AG09319 (cell line): ENCODE measurements around the gene DUSP3.

Experiments
- DNase-seq: peaks from one replicate; pipeline ENCODE4 v3.0.0-alpha.2; 2010; ENCODE audit warnings: low read depth; ENCODE audit errors: extremely low read depth
- CTCF ChIP-seq: IDR thresholded peaks from 2 replicates; pipeline ENCODE4 v1.5.1; 2011; ENCODE audit warnings: low read depth, mild to moderate bottlenecking, inconsistent platforms, low read length, moderate library complexity

The DUSP3 gene

GRCh38 chr17:43812396-43813265, 33.9 kb upstream of the DUSP3 start:
- no peak for DNase-seq
- no peak for TF ChIP-seq CTCF

- DNase-seq, result no peak
- no peak for TF ChIP-seq CTCF
Observed at GRCh38 chr17:43810823-43811222, 32.0 kb upstream of the DUSP3 start.

GRCh38 chr17:43810226-43810715, 31.5 kb upstream of the DUSP3 start:
- no peak for DNase-seq
- no peak for TF ChIP-seq CTCF

GRCh38 chr17:43809121-43809520, 30.3 kb upstream of the DUSP3 start:
- no peak for DNase-seq
- TF ChIP-seq CTCF, result no peak

- TF ChIP-seq CTCF, result no peak
- no peak for DNase-seq
Observed at GRCh38 chr17:43808076-43808475, 29.3 kb upstream of the DUSP3 start.

GRCh38 chr17:43805117-43805516, 26.3 kb upstream of the DUSP3 start:
- DNase-seq, result no peak
- TF ChIP-seq CTCF, result no peak

- no peak for TF ChIP-seq CTCF
Observed at GRCh38 chr17:43803758-43804157, 25.0 kb upstream of the DUSP3 start.

More at GRCh38 chr17:43803758-43804157, 25.0 kb upstream of the DUSP3 start:
- no peak for DNase-seq
